IMR-90 (cell line): ENCODE data around the gene PACS1. TPM values are rescaled to one million over a fixed set of nuclear protein-coding genes. Genes with fewer than 3 reads are reported as not detected.

Experiments used
- ATAC-seq: fragments of 200-7000 bp; cut with Tn5 transposase; 2 replicates; pipeline ENCODE4 v1.9.1; 2020; ENCODE audit warnings: low read depth, mild to moderate bottlenecking, moderate library complexity
- BruUV-seq: library from RNA; stranded (reverse); fragments of 400-500 nt; replicated peaks from 2 replicates; lab custom pipeline; 2021; lab: Mats Ljungman, UMichigan
- CTCF ChIA-PET: fragments of 300-600 bp; formaldehyde crosslinking; extraction: SDS; loops from one replicate; lab custom pipeline; 2021; ENCODE audit warnings: antibody characterized with exemption; lab: Yijun Ruan, JAX
- POLR2A ChIA-PET: fragments of 300-600 bp; sonication (Branson Sonifier 250); formaldehyde crosslinking; loops from one replicate; lab custom pipeline; 2022; ENCODE audit warnings: antibody characterized with exemption; ENCODE audit not compliant: unreplicated experiment; lab: Charles Lee
- DNase-seq: peaks from one replicate; pipeline ENCODE4 v3.0.0; 2013
- H2AFZ ChIP-seq: replicated peaks from 2 replicates; pipeline ENCODE3; 2013; ENCODE audit warnings: low read length, mild to moderate bottlenecking; ENCODE audit not compliant: poor library complexity
- H2AK5ac ChIP-seq: 2 replicates; pipeline ENCODE4 v1.6.1; 2013; ENCODE audit warnings: low read depth, low read length, inconsistent platforms
- H2AK9ac ChIP-seq: replicated peaks from 2 replicates; pipeline ENCODE3; 2013; ENCODE audit warnings: mild to moderate bottlenecking, low read depth, low read length, moderate library complexity; ENCODE audit not compliant: poor library complexity
- H2BK120ac ChIP-seq: 2 replicates; pipeline ENCODE4 v1.6.1; 2013; ENCODE audit warnings: low read depth, low read length, inconsistent platforms
- H2BK15ac ChIP-seq: 3 replicates; pipeline ENCODE4 v1.6.1; 2013; ENCODE audit warnings: low read depth, low read length, inconsistent platforms
- H2BK20ac ChIP-seq: 2 replicates; pipeline ENCODE4 v1.6.1; 2013; ENCODE audit warnings: low read depth, mild to moderate bottlenecking, inconsistent platforms, low read length, moderate library complexity
- H2BK5ac ChIP-seq: 2 replicates; pipeline ENCODE4 v1.6.1; 2013; ENCODE audit warnings: mild to moderate bottlenecking, low read depth, low read length, inconsistent platforms; ENCODE audit not compliant: poor library complexity, severe bottlenecking
- H3K14ac ChIP-seq: replicated peaks from 2 replicates; pipeline ENCODE4 v1.6.1; 2013; ENCODE audit warnings: low read depth, low read length, inconsistent platforms
- H3K18ac ChIP-seq: 2 replicates; pipeline ENCODE4 v1.6.1; 2013; ENCODE audit warnings: low read depth, low read length, control low read depth
- H3K23ac ChIP-seq: 2 replicates; pipeline ENCODE4 v1.6.1; 2013; ENCODE audit warnings: low read depth, low read length, inconsistent platforms
- H3K27ac ChIP-seq: 2 replicates; pipeline ENCODE4 v1.5.1; 2013; ENCODE audit warnings: mild to moderate bottlenecking, control low read depth, low read length; ENCODE audit not compliant: insufficient read depth
- H3K27me3 ChIP-seq: 2 replicates; pipeline ENCODE4 v1.6.1; 2013; ENCODE audit warnings: low read length; ENCODE audit not compliant: control insufficient read depth, insufficient read depth
- H3K36me3 ChIP-seq: 2 replicates; pipeline ENCODE4 v1.6.1; 2013; ENCODE audit warnings: low read length, mixed read lengths; ENCODE audit not compliant: control insufficient read depth, insufficient read depth
- H3K4ac ChIP-seq: 2 replicates; pipeline ENCODE4 v1.6.1; 2013; ENCODE audit warnings: low read depth, low read length, inconsistent platforms
- H3K4me1 ChIP-seq: 2 replicates; pipeline ENCODE4 v1.6.1; 2013; ENCODE audit warnings: low read length, mixed read lengths; ENCODE audit not compliant: control insufficient read depth, insufficient read depth
- H3K4me2 ChIP-seq: 2 replicates; pipeline ENCODE4 v1.6.1; 2013; ENCODE audit warnings: low read depth, mild to moderate bottlenecking, control low read depth, low read length, moderate library complexity
- H3K4me3 ChIP-seq: 2 replicates; pipeline ENCODE4 v1.5.1; 2013; ENCODE audit warnings: low read depth, mild to moderate bottlenecking, control low read depth, low read length, moderate library complexity; ENCODE audit not compliant: insufficient read depth
- H3K56ac ChIP-seq: 2 replicates; pipeline ENCODE4 v1.6.1; 2013; ENCODE audit warnings: low read length, inconsistent platforms; ENCODE audit not compliant: insufficient read depth; ENCODE audit errors: extremely low read depth
- H3K79me1 ChIP-seq, 2 experiments: 2 replicates each; pipeline ENCODE4 v1.6.1; 2013; ENCODE audit warnings: low read length in 2 of 2, inconsistent platforms in 1 of 2, low read depth in 1 of 2
- H3K9ac ChIP-seq: 2 replicates; pipeline ENCODE4 v1.6.1; 2013; ENCODE audit warnings: low read depth, low read length, control low read depth
- H3K9me1 ChIP-seq: 2 replicates; pipeline ENCODE4 v1.6.1; 2013; ENCODE audit warnings: low read length, inconsistent platforms; ENCODE audit not compliant: insufficient read depth
- H3K9me3 ChIP-seq: 2 replicates; pipeline ENCODE4 v1.6.1; 2013; ENCODE audit warnings: low read length; ENCODE audit not compliant: control insufficient read depth, insufficient read depth
- H4K20me1 ChIP-seq: 2 replicates; pipeline ENCODE4 v1.6.1; 2013; ENCODE audit warnings: low read length, inconsistent platforms; ENCODE audit not compliant: insufficient read depth
- H4K5ac ChIP-seq: 2 replicates; pipeline ENCODE4 v1.6.1; 2013; ENCODE audit warnings: mild to moderate bottlenecking, low read depth, low read length, control low read depth
- H4K8ac ChIP-seq, 2 experiments: 2 replicates each; pipeline ENCODE4 v1.6.1; 2013; ENCODE audit warnings: low read depth in 2 of 2, low read length in 2 of 2, control low read depth in 1 of 2, inconsistent platforms in 1 of 2
- H4K91ac ChIP-seq: 2 replicates; pipeline ENCODE4 v1.6.1; 2013; ENCODE audit warnings: low read depth, low read length, inconsistent platforms; ENCODE audit not compliant: insufficient read depth
- BHLHE40 ChIP-seq: fragments of 150-350 bp; IDR thresholded peaks from 2 replicates; pipeline ENCODE4 v1.6.1; 2016; ENCODE audit warnings: mild to moderate bottlenecking, low read depth, low read length
- CEBPB ChIP-seq: IDR thresholded peaks from 2 replicates; pipeline ENCODE4 v1.6.1; 2012; ENCODE audit warnings: low read depth, low read length, improper control_type of control experiment
- CHD1 ChIP-seq: IDR thresholded peaks from 2 replicates; pipeline ENCODE4 v1.6.1; 2012; ENCODE audit warnings: low read depth, low read length, improper control_type of control experiment
- FOS ChIP-seq: fragments of 150-350 bp; IDR thresholded peaks from 2 replicates; pipeline ENCODE4 v1.6.1; 2016; ENCODE audit warnings: low read depth, low read length
- MAFK ChIP-seq: IDR thresholded peaks from 2 replicates; pipeline ENCODE4 v1.6.1; 2012; ENCODE audit warnings: low read depth, low read length, improper control_type of control experiment
- MAZ ChIP-seq: IDR thresholded peaks from 2 replicates; pipeline ENCODE4 v1.6.1; 2012; ENCODE audit warnings: low read depth, mild to moderate bottlenecking, low read length, improper control_type of control experiment, moderate library complexity, borderline replicate concordance
- MXI1 ChIP-seq: IDR thresholded peaks from 2 replicates; pipeline ENCODE4 v1.6.1; 2012; ENCODE audit warnings: low read depth, mild to moderate bottlenecking, low read length, moderate library complexity, borderline replicate concordance
- NFE2L2 ChIP-seq: fragments of 150-350 bp; IDR thresholded peaks from 2 replicates; pipeline ENCODE4 v1.6.1; 2016; ENCODE audit warnings: low read depth, mild to moderate bottlenecking, low read length
- POLR2A ChIP-seq: IDR thresholded peaks from 2 replicates; pipeline ENCODE4 v1.6.1; 2012; ENCODE audit warnings: mild to moderate bottlenecking, low read depth, low read length
- RAD21 ChIP-seq: IDR thresholded peaks from 2 replicates; pipeline ENCODE4 v1.6.1; 2012; ENCODE audit warnings: low read length, improper control_type of control experiment
- RCOR1 ChIP-seq: IDR thresholded peaks from 2 replicates; pipeline ENCODE4 v1.6.1; 2012; ENCODE audit warnings: mild to moderate bottlenecking, low read length, improper control_type of control experiment; ENCODE audit not compliant: insufficient replicate concordance
- RFX5 ChIP-seq: IDR thresholded peaks from 2 replicates; pipeline ENCODE4 v1.8.0; 2012; ENCODE audit warnings: low read depth, mild to moderate bottlenecking, low read length, moderate library complexity
- SMC3 ChIP-seq: fragments of 150-350 bp; IDR thresholded peaks from 2 replicates; pipeline ENCODE4 v1.6.1; 2016; ENCODE audit warnings: low read depth, mild to moderate bottlenecking, antibody characterized with exemption, low read length, moderate library complexity
- WGBS, 2 experiments: methylation state at CpG; one replicate each; pipeline versions ENCODE4 v1.1.5 to v1.1.7; 2013; ENCODE audit warnings: missing lambda C conversion rate in 2 of 2; ENCODE audit not compliant: insufficient read length in 1 of 2; ENCODE audit errors: extremely low coverage in 2 of 2; 5-methylcytosine and 5-hydroxymethylcytosine counted together
- dilution Hi-C: fragments of 300-500 bp; cut with HindIII; formaldehyde crosslinking; loops from one replicate; pipeline ENCODE4 v1.14.3; 2018; ENCODE audit warnings: low sequenced_read_pairs; ENCODE audit not compliant: unreplicated experiment
- in situ Hi-C: fragments of 300-500 bp; cut with MboI; formaldehyde crosslinking; loops from 3 replicates; pipeline ENCODE4 v1.14.3; 2019; ENCODE audit warnings: low sequenced_read_pairs, inconsistent platforms, mixed read lengths
- intact Hi-C: fragments of 100-400 bp; cut with micrococcal nuclease; formaldehyde crosslinking; loops from 2 replicates; pipeline ENCODE4 v1.10.0; 2022
- polyA plus RNA-seq, 3 experiments: library from polyadenylated mRNA; depleted of rRNA; stranded (reverse); fragments of >200 nt; gene quantifications; 2 replicates each; pipeline ENCODE4 v1.2.3, GENCODE V29; 2012; ENCODE audit warnings: low replicate concordance in 1 of 3
- total RNA-seq: library from RNA; depleted of rRNA; stranded (reverse); fragments of >200 nt; gene quantifications from 2 replicates; pipeline ENCODE4 v1.2.3, GENCODE V29; 2012
- TF ChIP-seq, protein P1 (sequence below): conservative IDR thresholded peaks from 2 replicates; pipeline ENCODE4 v1.5.1; 2012; ENCODE audit warnings: mild to moderate bottlenecking, low read depth, low read length, improper control_type of control experiment
- TF ChIP-seq, protein P2 (sequence below): fragments of 150-350 bp; IDR thresholded peaks from 2 replicates; pipeline ENCODE4 v1.6.1; 2017; ENCODE audit warnings: mild to moderate bottlenecking, antibody characterized with exemption, low read length, low read depth
- TF ChIP-seq, protein P3 (sequence below): fragments of 150-350 bp; IDR thresholded peaks from 2 replicates; pipeline ENCODE4 v1.6.1; 2016; ENCODE audit warnings: low read depth, mild to moderate bottlenecking, low read length, moderate library complexity, borderline replicate concordance

PACS1 gene
- total and polyA plus RNA-seq, 2 of the 4 experiments (the other 2 are of a cell fraction), result 7.3 to 32.0 TPM

DNA sequence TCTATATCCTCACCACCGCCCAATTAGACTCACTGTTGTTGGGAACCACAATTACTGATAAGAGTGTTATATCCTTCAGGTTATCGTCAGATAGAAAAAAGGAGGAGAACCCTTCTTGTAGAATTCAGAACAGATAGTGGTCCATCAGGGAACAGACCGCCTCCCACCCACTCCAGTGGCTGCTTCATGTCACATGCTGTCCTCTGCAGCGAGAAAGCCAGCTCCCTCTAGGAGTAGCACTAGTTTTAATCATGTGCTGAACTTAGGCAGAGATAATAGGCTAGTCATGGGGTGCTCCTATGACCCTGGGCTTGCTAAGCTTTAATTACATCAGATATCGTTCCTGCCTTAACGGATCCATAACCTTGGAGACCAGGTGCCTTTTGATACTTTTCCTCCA is 146.8 kb downstream of the PACS1 start:
- Histone ChIP-seq H4K91ac (no peak overlapping the region), H2BK120ac (no peak overlapping the region), H2BK15ac (no peak overlapping the region), H3K36me3 (peaks cover 50% of the 10 kb centered on the region), H3K4me3 (no peak overlapping the region), H4K20me1 (peaks cover 2% of the 10 kb centered on the region; the same call in 1 of the 2 replicates), H3K79me1 (peaks cover 3% of the 10 kb centered on the region in 2 experiments; a peak in 2 of 4 replicates), H3K23ac (no peak overlapping the region), H3K9me1 (peaks cover 3% of the 10 kb centered on the region; the same call in 1 of the 2 replicates), H3K4me1 (no peaks in the 10 kb centered on the region), H3K4ac (no peak overlapping the region), H3K27ac (no peak overlapping the region), H3K27me3 (no peaks in the 10 kb centered on the region), H2AFZ (no peak overlapping the region), H4K8ac (no peak overlapping the region), H2AK5ac (no peak overlapping the region), H2AK9ac (no peak overlapping the region), H3K9me3 (no peaks in the 10 kb centered on the region), H2BK5ac (no peak overlapping the region), H2BK20ac (no peak overlapping the region), H4K5ac (no peak overlapping the region), H3K4me2 (no peak overlapping the region), H3K56ac (no peak overlapping the region), H3K14ac (no peak overlapping the region), H3K18ac (no peak overlapping the region), H3K9ac (no peak overlapping the region)
- no TSS peak for BruUV-seq
- ATAC-seq (no peak), DNase-seq (no peak)
- in situ Hi-C loops, result no loop called here
- intact Hi-C loops, result no loop called here
- dilution Hi-C loops, result no loop called here
- ChIA-PET CTCF (no interaction called here), POLR2A (no interaction called here)
- 100% methylated on average over 1 of the region's 6 CpGs; no CpG with 5 or more reads in 1 of the 2 experiments for WGBS, 2 experiments
- TF ChIP-seq NFE2L2 (no peak), RFX5 (no peak), MXI1 (no peak), FOS (no peak), RAD21 (no peak), SMC3 (no peak), CEBPB (no peak), MAFK (no peak), MAZ (no peak), RCOR1 (no peak), BHLHE40 (no peak), CHD1 (no peak), POLR2A (no peak)
- TF ChIP-seq, protein P1, sequence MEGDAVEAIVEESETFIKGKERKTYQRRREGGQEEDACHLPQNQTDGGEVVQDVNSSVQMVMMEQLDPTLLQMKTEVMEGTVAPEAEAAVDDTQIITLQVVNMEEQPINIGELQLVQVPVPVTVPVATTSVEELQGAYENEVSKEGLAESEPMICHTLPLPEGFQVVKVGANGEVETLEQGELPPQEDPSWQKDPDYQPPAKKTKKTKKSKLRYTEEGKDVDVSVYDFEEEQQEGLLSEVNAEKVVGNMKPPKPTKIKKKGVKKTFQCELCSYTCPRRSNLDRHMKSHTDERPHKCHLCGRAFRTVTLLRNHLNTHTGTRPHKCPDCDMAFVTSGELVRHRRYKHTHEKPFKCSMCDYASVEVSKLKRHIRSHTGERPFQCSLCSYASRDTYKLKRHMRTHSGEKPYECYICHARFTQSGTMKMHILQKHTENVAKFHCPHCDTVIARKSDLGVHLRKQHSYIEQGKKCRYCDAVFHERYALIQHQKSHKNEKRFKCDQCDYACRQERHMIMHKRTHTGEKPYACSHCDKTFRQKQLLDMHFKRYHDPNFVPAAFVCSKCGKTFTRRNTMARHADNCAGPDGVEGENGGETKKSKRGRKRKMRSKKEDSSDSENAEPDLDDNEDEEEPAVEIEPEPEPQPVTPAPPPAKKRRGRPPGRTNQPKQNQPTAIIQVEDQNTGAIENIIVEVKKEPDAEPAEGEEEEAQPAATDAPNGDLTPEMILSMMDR, result no peak
- TF ChIP-seq, protein P2, sequence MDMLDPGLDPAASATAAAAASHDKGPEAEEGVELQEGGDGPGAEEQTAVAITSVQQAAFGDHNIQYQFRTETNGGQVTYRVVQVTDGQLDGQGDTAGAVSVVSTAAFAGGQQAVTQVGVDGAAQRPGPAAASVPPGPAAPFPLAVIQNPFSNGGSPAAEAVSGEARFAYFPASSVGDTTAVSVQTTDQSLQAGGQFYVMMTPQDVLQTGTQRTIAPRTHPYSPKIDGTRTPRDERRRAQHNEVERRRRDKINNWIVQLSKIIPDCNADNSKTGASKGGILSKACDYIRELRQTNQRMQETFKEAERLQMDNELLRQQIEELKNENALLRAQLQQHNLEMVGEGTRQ, result no peak
- TF ChIP-seq, protein P3, sequence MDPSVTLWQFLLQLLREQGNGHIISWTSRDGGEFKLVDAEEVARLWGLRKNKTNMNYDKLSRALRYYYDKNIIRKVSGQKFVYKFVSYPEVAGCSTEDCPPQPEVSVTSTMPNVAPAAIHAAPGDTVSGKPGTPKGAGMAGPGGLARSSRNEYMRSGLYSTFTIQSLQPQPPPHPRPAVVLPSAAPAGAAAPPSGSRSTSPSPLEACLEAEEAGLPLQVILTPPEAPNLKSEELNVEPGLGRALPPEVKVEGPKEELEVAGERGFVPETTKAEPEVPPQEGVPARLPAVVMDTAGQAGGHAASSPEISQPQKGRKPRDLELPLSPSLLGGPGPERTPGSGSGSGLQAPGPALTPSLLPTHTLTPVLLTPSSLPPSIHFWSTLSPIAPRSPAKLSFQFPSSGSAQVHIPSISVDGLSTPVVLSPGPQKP, result no peak
